H1 (cell line): Measurements from ENCODE around the gene MANBA. TPM values are rescaled to one million over a fixed set of nuclear protein-coding genes. Genes with fewer than 3 reads are reported as not detected.

ENCODE experiments used
- CTCF ChIA-PET: fragments of 300-600 bp; sonication (Branson Sonifier 250); formaldehyde crosslinking; loops from one replicate; lab custom pipeline; 2021; ENCODE audit not compliant: partially characterized antibody; lab: Charles Lee
- POLR2A ChIA-PET: fragments of 300-600 bp; sonication (Branson Sonifier 250); formaldehyde crosslinking; loops from one replicate; lab custom pipeline; 2021; ENCODE audit warnings: inconsistent platforms; ENCODE audit not compliant: partially characterized antibody; lab: Charles Lee
- DNase-seq, 2 experiments: peaks; one replicate each; pipeline versions ENCODE4 v3.0.0 to v3.0.0-alpha.2; 2010 to 2022; ENCODE audit warnings: low spot score in 2 of 2, low read depth in 1 of 2, mixed read lengths in 1 of 2
- FAIRE-seq: peaks from 2 replicates; lab custom pipeline; 2011; peaks lifted over from hg19 to GRCh38; lab: Jason Lieb, UNC
- H2AFZ ChIP-seq: 2 replicates; pipeline ENCODE4 v1.8.1; 2012; ENCODE audit warnings: low read length, inconsistent platforms
- H2AK5ac ChIP-seq: 2 replicates; pipeline ENCODE4 v1.6.1; 2013; ENCODE audit warnings: low read depth, low read length
- H2BK120ac ChIP-seq: replicated peaks from 2 replicates; pipeline ENCODE3; 2013; ENCODE audit warnings: low read depth, low read length, inconsistent platforms
- H2BK12ac ChIP-seq: 2 replicates; pipeline ENCODE4 v1.6.1; 2013; ENCODE audit warnings: low read depth, low read length
- H2BK15ac ChIP-seq: 2 replicates; pipeline ENCODE4 v1.6.1; 2013; ENCODE audit warnings: low read length
- H2BK20ac ChIP-seq: 2 replicates; pipeline ENCODE4 v1.6.1; 2013; ENCODE audit warnings: low read length
- H2BK5ac ChIP-seq: 2 replicates; pipeline ENCODE4 v1.6.1; 2013; ENCODE audit warnings: low read depth, low read length
- H3K14ac ChIP-seq: 2 replicates; pipeline ENCODE4 v1.6.1; 2013; ENCODE audit warnings: inconsistent platforms; ENCODE audit not compliant: insufficient read length
- H3K18ac ChIP-seq: 2 replicates; pipeline ENCODE4 v1.6.1; 2013; ENCODE audit warnings: low read length; ENCODE audit errors: extremely low read depth
- H3K23ac ChIP-seq: 2 replicates; pipeline ENCODE4 v1.6.1; 2013; ENCODE audit warnings: inconsistent platforms; ENCODE audit not compliant: insufficient read length
- H3K23me2 ChIP-seq: 2 replicates; pipeline ENCODE4 v1.6.1; 2013; ENCODE audit warnings: low read depth, low read length
- H3K27ac ChIP-seq: 2 replicates; pipeline ENCODE4 v1.6.1; 2011; ENCODE audit warnings: low read depth, low read length, inconsistent platforms
- H3K27me3 ChIP-seq, 4 experiments: replicated peaks in 1 of 4; 1 replicate in 1 of 4; 2 replicates in 3 of 4; pipeline versions ENCODE4 v1.6.1 to v1.8.1; 2011 to 2013; ENCODE audit warnings: low read length in 3 of 4, mild to moderate bottlenecking in 3 of 4, inconsistent platforms in 2 of 4, mixed read lengths in 2 of 4, moderate library complexity in 1 of 4; ENCODE audit not compliant: control insufficient read depth in 3 of 4, insufficient read depth in 3 of 4; ENCODE audit errors: extremely low read depth in 1 of 4
- H3K36me3 ChIP-seq, 4 experiments: 2 replicates each; pipeline versions ENCODE4 v1.6.1 to v1.8.1; 2011 to 2013; ENCODE audit warnings: mild to moderate bottlenecking in 4 of 4, low read length in 3 of 4, moderate library complexity in 2 of 4, control low read depth in 1 of 4, inconsistent platforms in 1 of 4; ENCODE audit not compliant: insufficient read depth in 4 of 4, control insufficient read depth in 2 of 4
- H3K4ac ChIP-seq: replicated peaks from 2 replicates; pipeline ENCODE3; 2013; ENCODE audit warnings: low read length, low read depth, mixed read lengths, inconsistent platforms; ENCODE audit not compliant: insufficient read length
- H3K4me1 ChIP-seq, 4 experiments: replicated peaks in 1 of 4; 1 replicate in 1 of 4; 2 replicates in 3 of 4; pipeline versions ENCODE4 v1.6.1 to v1.8.1; 2011 to 2013; ENCODE audit warnings: low read length in 3 of 4, inconsistent platforms in 2 of 4, mixed read lengths in 1 of 4; ENCODE audit not compliant: insufficient read depth in 4 of 4, control insufficient read depth in 3 of 4
- H3K4me2 ChIP-seq, 2 experiments: 2 replicates each; pipeline versions ENCODE4 v1.6.1 to v1.8.1; 2011 to 2013; ENCODE audit warnings: low read depth in 2 of 2, low read length in 2 of 2, control low read depth in 1 of 2, inconsistent platforms in 1 of 2, mild to moderate bottlenecking in 1 of 2; ENCODE audit not compliant: insufficient read depth in 1 of 2
- H3K4me3 ChIP-seq, 4 experiments: fragments of 200-600, 300-600 bp in 1 of 4; sonication (generic), shearing (Covaris generic), sonication (Bioruptor Twin) in 1 of 4; 2 replicates each; pipeline versions ENCODE4 v1.5.1 to v1.8.1; 2011 to 2016; ENCODE audit warnings: low read length in 4 of 4, low read depth in 3 of 4, control low read depth in 2 of 4, inconsistent platforms in 2 of 4, mild to moderate bottlenecking in 2 of 4, mixed read lengths in 1 of 4, moderate library complexity in 1 of 4; ENCODE audit not compliant: insufficient read depth in 2 of 4; ENCODE audit errors: extremely low read depth in 1 of 4
- H3K56ac ChIP-seq: replicated peaks from 2 replicates; pipeline ENCODE3; 2013; ENCODE audit warnings: low read depth, mild to moderate bottlenecking, mixed read lengths, low read length, inconsistent platforms; ENCODE audit not compliant: insufficient read length
- H3K79me1 ChIP-seq: 2 replicates; pipeline ENCODE4 v1.6.1; 2013; ENCODE audit warnings: low read depth, low read length, control low read depth
- H3K79me2 ChIP-seq, 2 experiments: 2 replicates each; pipeline versions ENCODE4 v1.6.1 to v1.8.1; 2012 to 2013; ENCODE audit warnings: low read length in 2 of 2, mild to moderate bottlenecking in 2 of 2, inconsistent platforms in 1 of 2; ENCODE audit not compliant: insufficient read depth in 2 of 2, control insufficient read depth in 1 of 2
- H3K9ac ChIP-seq, 4 experiments: replicated peaks in 1 of 4; 1 replicate in 1 of 4; 2 replicates in 3 of 4; pipeline versions ENCODE4 v1.6.1 to v1.8.1; 2011 to 2013; ENCODE audit warnings: low read depth in 3 of 4, low read length in 3 of 4, control low read depth in 2 of 4, mild to moderate bottlenecking in 2 of 4, moderate library complexity in 2 of 4, inconsistent platforms in 1 of 4; ENCODE audit errors: extremely low read depth in 1 of 4
- H3K9me3 ChIP-seq, 2 experiments: 2 replicates each; pipeline versions ENCODE4 v1.6.1 to v1.8.1; 2012 to 2013; ENCODE audit warnings: mild to moderate bottlenecking in 2 of 2, moderate library complexity in 2 of 2, control low read depth in 1 of 2, inconsistent platforms in 1 of 2, low read depth in 1 of 2, low read length in 1 of 2, mixed read lengths in 1 of 2; ENCODE audit not compliant: insufficient read depth in 2 of 2
- H4K20me1 ChIP-seq, 2 experiments: replicated peaks in 1 of 2; 2 replicates each; pipeline versions ENCODE3 to v1.8.1; 2011 to 2013; ENCODE audit warnings: inconsistent platforms in 2 of 2, low read length in 2 of 2, mild to moderate bottlenecking in 1 of 2; ENCODE audit not compliant: insufficient read depth in 2 of 2, control insufficient read depth in 1 of 2
- H4K5ac ChIP-seq: 2 replicates; pipeline ENCODE4 v1.6.1; 2013; ENCODE audit warnings: low read length, low read depth, mixed read lengths, inconsistent platforms; ENCODE audit not compliant: insufficient read length
- H4K8ac ChIP-seq: 2 replicates; pipeline ENCODE4 v1.8.0; 2013; ENCODE audit warnings: mild to moderate bottlenecking, moderate library complexity, low read length, inconsistent platforms; ENCODE audit not compliant: insufficient read depth; ENCODE audit errors: extremely low read depth
- H4K91ac ChIP-seq: replicated peaks from 2 replicates; pipeline ENCODE3; 2013; ENCODE audit warnings: low read length, mixed read lengths, inconsistent platforms; ENCODE audit not compliant: insufficient read length
- CHD1 ChIP-seq: IDR thresholded peaks from 2 replicates; pipeline ENCODE4 v1.6.1; 2012; ENCODE audit warnings: low read depth, low read length, improper control_type of control experiment
- CREB1 ChIP-seq: IDR thresholded peaks from 2 replicates; pipeline ENCODE4 v1.6.1; 2012; ENCODE audit warnings: inconsistent platforms
- E2F6 ChIP-seq: IDR thresholded peaks from 2 replicates; pipeline ENCODE4 v1.6.1; 2012; ENCODE audit warnings: inconsistent platforms
- SP4 ChIP-seq: IDR thresholded peaks from 2 replicates; pipeline ENCODE4 v1.6.1; 2012; ENCODE audit warnings: low read length, inconsistent platforms
- WGBS, 2 experiments: shearing (Covaris generic) in 1 of 2; methylation state at CpG; one replicate each; pipeline versions ENCODE4 v1.1.6 to v1.1.7; 2013 to 2015; ENCODE audit warnings: low lambda C conversion rate in 2 of 2, mixed read lengths in 2 of 2, inconsistent platforms in 1 of 2, low coverage in 1 of 2, missing lambda C conversion rate in 1 of 2; ENCODE audit not compliant: insufficient replicate concordance in 2 of 2, insufficient coverage in 1 of 2, insufficient read length in 1 of 2; ENCODE audit errors: extremely low coverage in 1 of 2, missing lambda C conversion rate in 1 of 2; 5-methylcytosine and 5-hydroxymethylcytosine counted together
- polyA plus RNA-seq, 7 experiments: library from polyadenylated mRNA; depleted of rRNA in 3 of 7; stranded (reverse) in 5 of 7; unstranded in 2 of 7; fragments of >200 nt in 5 of 7; fragments of 200-250 nt in 2 of 7; gene quantifications; 1 replicate in 5 of 7; 2 replicates in 1 of 7; 4 replicates in 1 of 7; pipeline versions ENCODE4 v1.2.1 to v1.2.3, GENCODE V29; 2011 to 2013; ENCODE audit warnings: missing spikeins in 2 of 7, mixed read lengths in 2 of 7
- total RNA-seq: library from RNA; stranded (reverse); fragmentation: NEBNext Ultra II Directional; extraction: Animal tissue kit (Norgen Biotek cat#: 25700); gene quantifications from 2 replicates; pipeline ENCODE4 v1.2.1, GENCODE V29; 2021

MANBA gene
- total and polyA plus RNA-seq, 2 of the 8 experiments (the other 6 are each of a cell fraction or from before 2014, with no cell fraction given), result 22.9 to 27.8 TPM

- H3K27ac ChIP-seq, result no peak overlapping the region
- peaks cover 0 to 2% of the 10 kb centered on the region in 2 experiments for H4K20me1 ChIP-seq
- no peak overlapping the region for H3K18ac ChIP-seq
- no peaks in the 10 kb centered on the region for H3K79me2 ChIP-seq
- no peak overlapping the region for H3K14ac ChIP-seq
- H2BK5ac ChIP-seq, result no peak overlapping the region
- H3K9me3 ChIP-seq, result no peaks in the 10 kb centered on the region
- H3K56ac ChIP-seq, result no peak overlapping the region
- H2BK15ac ChIP-seq, result no peak overlapping the region
- no peak overlapping the region for H3K4ac ChIP-seq
- no peak overlapping the region for H3K23ac ChIP-seq
- H2BK120ac ChIP-seq, result no peak overlapping the region
- H3K23me2 ChIP-seq, result no peaks in the 10 kb centered on the region; the same call in 1 of the 2 replicates
- no peak overlapping the region for H3K4me2 ChIP-seq
- no peak overlapping the region for H3K9ac ChIP-seq
- H2AFZ ChIP-seq, result no peak overlapping the region
- no peak overlapping the region for H4K8ac ChIP-seq
- H2BK12ac ChIP-seq, result no peak overlapping the region
- no peak for DNase-seq
- TF ChIP-seq E2F6 (no peak), CREB1 (no peak), SP4 (no peak), CHD1 (no peak)
- TF ChIP-seq, all 59 proteins: peak for 0
- Histone ChIP-seq H2BK20ac (no peak overlapping the region), H3K36me3 (peaks cover 0 to 19% (median 3%) of the 10 kb centered on the region in 4 experiments; a peak in 3 of 8 replicates), H4K91ac (no peak overlapping the region), H3K4me1 (no peaks in the 10 kb centered on the region), H4K5ac (no peak overlapping the region), H3K79me1 (no peaks in the 10 kb centered on the region), H2AK5ac (no peak overlapping the region), H3K27me3 (no peaks in the 10 kb centered on the region), H3K4me3 (no peak overlapping the region)
- FAIRE-seq, result no peak
- ChIA-PET POLR2A (interaction anchor here (1.3 kb wide), 1 partner anchor 18 kb away, joined by 3 read pairs; no protein-coding TSS in a partner anchor), CTCF (no interaction called here)
- WGBS, 2 experiments, result 93% methylated on average over 4 of the region's 4 CpGs; no CpG with 5 or more reads in 1 of the 2 experiments
These were observed 73.3 kb downstream of the MANBA start for GRCh38 chr4:102687373-102687981.
